HEK293 (cell line): ENCODE data around the gene MRPS27.

Source experiments
- CTCF ChIA-PET: fragments of 350-600 bp; formaldehyde crosslinking; extraction: SDS; loops from one replicate; lab custom pipeline; 2021; ENCODE audit warnings: antibody characterized with exemption; lab: Yijun Ruan, JAX
- POLR2A ChIA-PET: fragments of 300-600 bp; formaldehyde crosslinking; extraction: SDS; loops from one replicate; lab custom pipeline; 2020; ENCODE audit warnings: antibody characterized with exemption, inconsistent platforms; lab: Yijun Ruan, JAX
- H3K27ac ChIP-seq: fragments of 200-500 bp; sonication (Bioruptor generic); 2 replicates; pipeline ENCODE4 v1.5.1; 2014; ENCODE audit warnings: low read depth, low read length, control low read depth, inconsistent platforms; ENCODE audit errors: extremely low read depth
- H3K36me3 ChIP-seq, 2 experiments: fragments of 200-500 bp in 1 of 2; sonication (Bioruptor generic) in 1 of 2; 1 replicate in 1 of 2; 2 replicates in 1 of 2; pipeline ENCODE4 v1.5.1; 2014 to 2017; ENCODE audit warnings: inconsistent platforms in 2 of 2, low read length in 2 of 2; ENCODE audit not compliant: control insufficient read depth in 2 of 2, insufficient read depth in 1 of 2
- H3K4me1 ChIP-seq: fragments of 200-500 bp; sonication (Bioruptor generic); 2 replicates; pipeline ENCODE4 v1.5.1; 2014; ENCODE audit warnings: mild to moderate bottlenecking, low read length, inconsistent platforms; ENCODE audit not compliant: control insufficient read depth, insufficient read depth
- H3K4me3 ChIP-seq: 2 replicates; pipeline ENCODE4 v1.5.1; 2011; ENCODE audit warnings: low read depth, mild to moderate bottlenecking, control low read depth, low read length, moderate library complexity
- H3K9me3 ChIP-seq: fragments of 200-500 bp; sonication (Bioruptor generic); 2 replicates; pipeline ENCODE4 v1.5.1; 2014; ENCODE audit warnings: low read depth, low read length, inconsistent platforms; ENCODE audit not compliant: control insufficient read depth, insufficient read depth
- INSM2 ChIP-seq: fragments of 450-650 bp; formaldehyde crosslinking; IDR thresholded peaks from 2 replicates; pipeline ENCODE4 v1.5.1; 2016; ENCODE audit warnings: missing biosample characterization, missing genetic modification characterization
- KLF10 ChIP-seq: fragments of 450-650 bp; IDR thresholded peaks from 2 replicates; pipeline ENCODE4 v1.5.1; 2018; ENCODE audit warnings: missing biosample characterization, mild to moderate bottlenecking, missing genetic modification characterization
- MYNN ChIP-seq: fragments of 450-650 bp; formaldehyde crosslinking; IDR thresholded peaks from 2 replicates; pipeline ENCODE4 v1.5.1; 2016; ENCODE audit warnings: missing biosample characterization, missing genetic modification characterization, borderline replicate concordance
- WT1 ChIP-seq: fragments of 450-650 bp; formaldehyde crosslinking; IDR thresholded peaks from 2 replicates; pipeline ENCODE4 v1.5.1; 2016; ENCODE audit warnings: missing biosample characterization, missing genetic modification characterization
- ZBTB21 ChIP-seq: fragments of 450-650 bp; formaldehyde crosslinking; IDR thresholded peaks from 2 replicates; pipeline ENCODE4 v1.5.1; 2017; ENCODE audit warnings: missing biosample characterization, missing genetic modification characterization
- ZFHX2 ChIP-seq: fragments of 450-650 bp; formaldehyde crosslinking; conservative IDR thresholded peaks from 2 replicates; pipeline ENCODE4 v1.5.1; 2016; ENCODE audit warnings: missing biosample characterization, missing genetic modification characterization
- ZNF114 ChIP-seq: fragments of 450-650 bp; formaldehyde crosslinking; IDR thresholded peaks from 2 replicates; pipeline ENCODE4 v1.5.0; 2017; ENCODE audit warnings: missing biosample characterization, missing genetic modification characterization
- ZNF121 ChIP-seq: fragments of 450-650 bp; formaldehyde crosslinking; IDR thresholded peaks from 2 replicates; pipeline ENCODE4 v1.5.1; 2016; ENCODE audit warnings: missing biosample characterization, missing genetic modification characterization
- ZNF138 ChIP-seq: fragments of 450-650 bp; formaldehyde crosslinking; IDR thresholded peaks from 2 replicates; pipeline ENCODE4 v1.5.1; 2016; ENCODE audit warnings: missing biosample characterization, missing genetic modification characterization, borderline replicate concordance
- ZNF140 ChIP-seq: fragments of 450-650 bp; formaldehyde crosslinking; IDR thresholded peaks from 2 replicates; pipeline ENCODE4 v1.5.1; 2016; ENCODE audit warnings: missing biosample characterization, missing genetic modification characterization
- ZNF175 ChIP-seq: fragments of 450-650 bp; formaldehyde crosslinking; IDR thresholded peaks from 2 replicates; pipeline ENCODE4 v1.5.1; 2016; ENCODE audit warnings: missing biosample characterization, missing genetic modification characterization
- ZNF24 ChIP-seq: fragments of 450-650 bp; formaldehyde crosslinking; IDR thresholded peaks from 2 replicates; pipeline ENCODE4 v1.5.1; 2016; ENCODE audit warnings: missing biosample characterization, missing genetic modification characterization
- ZNF266 ChIP-seq: fragments of 450-650 bp; formaldehyde crosslinking; IDR thresholded peaks from 2 replicates; pipeline ENCODE4 v1.5.1; 2016; ENCODE audit warnings: missing biosample characterization, missing genetic modification characterization, low read depth
- ZNF404 ChIP-seq: fragments of 450-650 bp; formaldehyde crosslinking; IDR thresholded peaks from 2 replicates; pipeline ENCODE4 v1.5.1; 2017; ENCODE audit warnings: missing biosample characterization, missing genetic modification characterization
- ZNF416 ChIP-seq: fragments of 450-650 bp; formaldehyde crosslinking; IDR thresholded peaks from 2 replicates; pipeline ENCODE4 v1.5.1; 2016; ENCODE audit warnings: missing biosample characterization, missing genetic modification characterization
- ZNF426 ChIP-seq: fragments of 450-650 bp; formaldehyde crosslinking; IDR thresholded peaks from 2 replicates; pipeline ENCODE4 v1.5.1; 2017; ENCODE audit warnings: missing biosample characterization, missing genetic modification characterization, mild to moderate bottlenecking, inconsistent platforms, moderate library complexity
- ZNF48 ChIP-seq: fragments of 450-650 bp; formaldehyde crosslinking; IDR thresholded peaks from 2 replicates; pipeline ENCODE4 v1.5.1; 2016; ENCODE audit warnings: missing biosample characterization, missing genetic modification characterization
- ZNF621 ChIP-seq: fragments of 450-650 bp; formaldehyde crosslinking; IDR thresholded peaks from 2 replicates; pipeline ENCODE4 v1.5.1; 2017; ENCODE audit warnings: missing biosample characterization, missing genetic modification characterization
- ZNF629 ChIP-seq: fragments of 450-650 bp; formaldehyde crosslinking; IDR thresholded peaks from 2 replicates; pipeline ENCODE4 v1.5.1; 2017; ENCODE audit warnings: missing biosample characterization, missing genetic modification characterization
- ZNF670 ChIP-seq: fragments of 450-650 bp; formaldehyde crosslinking; IDR thresholded peaks from 2 replicates; pipeline ENCODE4 v1.5.1; 2016; ENCODE audit warnings: missing biosample characterization, missing genetic modification characterization, low read depth
- ZNF747 ChIP-seq: fragments of 450-650 bp; formaldehyde crosslinking; IDR thresholded peaks from 2 replicates; pipeline ENCODE4 v1.5.1; 2016; ENCODE audit warnings: missing biosample characterization, missing genetic modification characterization
- ZNF843 ChIP-seq: fragments of 450-650 bp; formaldehyde crosslinking; IDR thresholded peaks from 2 replicates; pipeline ENCODE4 v1.5.1; 2016; ENCODE audit warnings: missing biosample characterization, missing genetic modification characterization
- ZSCAN30 ChIP-seq: fragments of 450-650 bp; IDR thresholded peaks from 2 replicates; pipeline ENCODE4 v1.5.1; 2018; ENCODE audit warnings: missing biosample characterization, mild to moderate bottlenecking, missing genetic modification characterization, moderate library complexity
- TF ChIP-seq, protein P1 (sequence below): fragments of 450-650 bp; formaldehyde crosslinking; IDR thresholded peaks from 2 replicates; pipeline ENCODE4 v1.5.1; 2016; ENCODE audit warnings: missing biosample characterization, missing genetic modification characterization

Gene MRPS27

DNA sequence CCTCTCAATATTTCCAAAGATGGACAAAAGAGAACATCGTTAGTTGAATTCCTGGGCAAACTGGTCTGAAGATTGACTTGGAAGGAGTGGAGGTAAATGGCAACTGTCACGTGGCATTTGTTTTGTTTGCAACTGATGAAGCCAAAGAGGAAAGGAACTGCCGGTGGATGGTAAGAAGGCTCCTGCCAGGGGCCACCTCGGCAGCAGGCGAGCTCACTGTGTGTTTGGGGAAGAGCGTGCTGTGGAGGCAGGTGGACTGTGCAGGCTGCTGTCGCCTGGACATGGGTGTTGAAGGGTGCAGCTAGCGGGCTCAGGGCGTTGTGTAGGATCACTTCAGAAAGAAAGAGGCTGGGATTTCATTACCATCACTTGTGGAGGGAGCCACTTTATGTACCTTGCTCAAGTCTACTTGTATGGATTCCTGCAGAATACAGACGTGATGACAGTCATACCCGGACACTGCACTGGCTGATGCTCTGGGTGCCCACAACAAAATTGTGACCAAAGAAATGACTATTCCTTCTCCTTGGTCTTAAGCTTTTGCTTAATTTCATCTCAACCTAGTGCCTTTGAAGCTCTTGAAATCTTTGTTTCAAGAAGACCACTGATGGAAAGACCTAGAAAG lies 140.1 kb downstream of the MRPS27 start:
- peaks cover 0 to 10% of the 10 kb centered on the region in 2 experiments; a peak in 1 of 3 replicates for H3K36me3 ChIP-seq
- H3K9me3 ChIP-seq: no peaks in the 10 kb centered on the region
- H3K27ac ChIP-seq: no peak overlapping the region
- ChIA-PET CTCF (interaction anchor here (0.5 kb wide), 1 partner anchor 86 kb away, joined by 3 read pairs; no protein-coding TSS in a partner anchor), POLR2A (no interaction called here)
- H3K4me1 ChIP-seq: no peaks in the 10 kb centered on the region
- TF ChIP-seq ZBTB21 (tag by site-specific recombination): no peak
- H3K4me3 ChIP-seq: no peak overlapping the region

- H3K4me1 ChIP-seq: no peaks in the 10 kb centered on the region
- H3K9me3 ChIP-seq: no peaks in the 10 kb centered on the region
- ChIA-PET CTCF (interaction anchor here (0.7 kb wide), 1 partner anchor 46 kb away, joined by 3 read pairs; no protein-coding TSS in a partner anchor), POLR2A (no interaction called here)
- H3K36me3 ChIP-seq: peaks cover 0 to 7% of the 10 kb centered on the region in 2 experiments; a peak in 1 of 3 replicates
- no peak overlapping the region for H3K27ac ChIP-seq
- H3K4me3 ChIP-seq: no peak overlapping the region
- TF ChIP-seq ZNF140 (tag by site-specific recombination) (no peak), ZNF266 (tag by site-specific recombination) (no peak)
Measured at GRCh38 chr5:72179028-72179815, 140.8 kb downstream of the MRPS27 start.

- Histone ChIP-seq H3K9me3 (no peaks in the 10 kb centered on the region), H3K4me1 (no peaks in the 10 kb centered on the region), H3K4me3 (no peak overlapping the region), H3K36me3 (no peaks in the 10 kb centered on the region), H3K27ac (no peak overlapping the region)
- ChIA-PET POLR2A (no interaction called here), CTCF (interaction anchor here (1.4 kb wide), 1 partner anchor 67 kb away, joined by 3 read pairs; no protein-coding TSS in a partner anchor)
- TF ChIP-seq WT1 (tag by site-specific recombination) (no peak), ZNF843 (no peak), ZSCAN30 (tag by site-specific recombination) (no peak), KLF10 (tag by site-specific recombination) (no peak), ZNF138 (no peak), ZNF426 (tag by site-specific recombination) (no peak), ZNF670 (tag by site-specific recombination) (no peak), ZNF747 (tag by site-specific recombination) (no peak), ZNF416 (no peak), ZNF621 (no peak), ZNF24 (tag by site-specific recombination) (no peak), ZFHX2 (tag by site-specific recombination) (no peak), MYNN (tag by site-specific recombination) (no peak), ZNF175 (tag by site-specific recombination) (no peak), ZNF48 (tag by site-specific recombination) (no peak), ZNF121 (tag by site-specific recombination) (no peak)
Measured at GRCh38 chr5:72177538-72177937, 142.5 kb downstream of the MRPS27 start.

DNA sequence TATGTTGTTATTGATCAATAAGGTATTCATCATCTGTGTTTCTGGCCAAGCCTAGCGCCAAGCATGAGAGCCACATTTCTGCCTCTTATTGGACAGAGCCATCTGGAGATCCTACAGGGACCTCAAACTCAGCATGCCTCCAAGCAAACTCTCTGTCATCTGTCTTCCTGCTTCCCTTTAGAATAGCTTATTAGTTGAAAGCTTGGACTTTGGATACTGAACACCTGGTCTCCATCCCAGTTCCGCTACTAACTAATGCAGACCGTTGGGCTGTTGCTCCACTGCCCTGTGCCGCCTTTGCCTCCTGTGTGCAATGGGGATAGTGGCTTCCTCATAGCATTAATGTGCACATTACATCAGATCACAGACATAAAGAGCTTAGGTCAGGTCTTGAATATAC lies 147.3 kb downstream of the MRPS27 start:
- H3K4me1 ChIP-seq: no peaks in the 10 kb centered on the region
- H3K4me3 ChIP-seq: no peak overlapping the region
- H3K36me3 ChIP-seq: no peaks in the 10 kb centered on the region
- no peaks in the 10 kb centered on the region for H3K9me3 ChIP-seq
- ChIA-PET CTCF (no interaction called here), POLR2A (no interaction called here)
- H3K27ac ChIP-seq: no peak overlapping the region
- TF ChIP-seq ZNF404 (tag by site-specific recombination): no peak
- TF ChIP-seq INSM2: no peak
- TF ChIP-seq ZNF114 (tag by site-specific recombination): no peak
- no peak for TF ChIP-seq ZNF629 (tag by site-specific recombination)
- TF ChIP-seq ZBTB21 (tag by site-specific recombination): no peak
- TF ChIP-seq, protein P1, sequence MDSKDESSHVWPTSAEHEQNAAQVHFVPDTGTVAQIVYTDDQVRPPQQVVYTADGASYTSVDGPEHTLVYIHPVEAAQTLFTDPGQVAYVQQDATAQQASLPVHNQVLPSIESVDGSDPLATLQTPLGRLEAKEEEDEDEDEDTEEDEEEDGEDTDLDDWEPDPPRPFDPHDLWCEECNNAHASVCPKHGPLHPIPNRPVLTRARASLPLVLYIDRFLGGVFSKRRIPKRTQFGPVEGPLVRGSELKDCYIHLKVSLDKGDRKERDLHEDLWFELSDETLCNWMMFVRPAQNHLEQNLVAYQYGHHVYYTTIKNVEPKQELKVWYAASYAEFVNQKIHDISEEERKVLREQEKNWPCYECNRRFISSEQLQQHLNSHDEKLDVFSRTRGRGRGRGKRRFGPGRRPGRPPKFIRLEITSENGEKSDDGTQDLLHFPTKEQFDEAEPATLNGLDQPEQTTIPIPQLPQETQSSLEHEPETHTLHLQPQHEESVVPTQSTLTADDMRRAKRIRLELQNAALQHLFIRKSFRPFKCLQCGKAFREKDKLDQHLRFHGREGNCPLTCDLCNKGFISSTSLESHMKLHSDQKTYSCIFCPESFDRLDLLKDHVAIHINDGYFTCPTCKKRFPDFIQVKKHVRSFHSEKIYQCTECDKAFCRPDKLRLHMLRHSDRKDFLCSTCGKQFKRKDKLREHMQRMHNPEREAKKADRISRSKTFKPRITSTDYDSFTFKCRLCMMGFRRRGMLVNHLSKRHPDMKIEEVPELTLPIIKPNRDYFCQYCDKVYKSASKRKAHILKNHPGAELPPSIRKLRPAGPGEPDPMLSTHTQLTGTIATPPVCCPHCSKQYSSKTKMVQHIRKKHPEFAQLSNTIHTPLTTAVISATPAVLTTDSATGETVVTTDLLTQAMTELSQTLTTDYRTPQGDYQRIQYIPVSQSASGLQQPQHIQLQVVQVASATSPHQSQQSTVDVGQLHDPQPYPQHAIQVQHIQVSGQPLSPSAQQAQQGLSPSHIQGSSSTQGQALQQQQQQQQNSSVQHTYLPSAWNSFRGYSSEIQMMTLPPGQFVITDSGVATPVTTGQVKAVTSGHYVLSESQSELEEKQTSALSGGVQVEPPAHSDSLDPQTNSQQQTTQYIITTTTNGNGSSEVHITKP (tag by site-specific recombination): no peak
- TF ChIP-seq ZNF670 (tag by site-specific recombination): no peak
